K562 (cell line): ENCODE data around the gene MCL1. TPM values are rescaled to one million over a fixed set of nuclear protein-coding genes. Genes with fewer than 3 reads are reported as not detected.

Source experiments
- ATAC-seq: fragments of 200-7000 bp; cut with Tn5 transposase; 3 replicates; pipeline ENCODE4 v1.9.1; 2020; ENCODE audit warnings: moderate library complexity
- BruUV-seq: library from RNA; stranded (reverse); fragments of 400-500 nt; replicated peaks from 2 replicates; lab custom pipeline; 2021; lab: Mats Ljungman, UMichigan
- CTCF ChIA-PET: fragments of 300-600 bp; formaldehyde crosslinking; extraction: SDS; loops from one replicate; lab custom pipeline; 2021; ENCODE audit warnings: low intra/inter-chr PET ratio; lab: Yijun Ruan, JAX
- POLR2A ChIA-PET: fragments of 300-600, 350-650 bp; sonication (Branson Sonifier 250); formaldehyde crosslinking; extraction: SDS; loops from one replicate; lab custom pipeline; 2021; ENCODE audit warnings: antibody characterized with exemption, inconsistent platforms; lab: Yijun Ruan, JAX
- DNase-seq, 4 experiments: peaks; one replicate each; pipeline versions ENCODE4 v3.0.0 to v3.0.0-alpha.2; 2011 to 2018; ENCODE audit warnings: low spot score in 3 of 4, mixed read lengths in 3 of 4; ENCODE audit errors: extremely low read depth in 1 of 4
- FAIRE-seq: peaks from 2 replicates; lab custom pipeline; 2011; peaks lifted over from hg19 to GRCh38; lab: Jason Lieb, UNC
- H2AFZ ChIP-seq: 2 replicates; pipeline ENCODE4 v1.6.0; 2011; ENCODE audit warnings: low read depth, low read length, control low read depth, inconsistent platforms
- H3K27ac ChIP-seq: fragments of 200-600 bp; 3 replicates; pipeline ENCODE4 v1.8.0; 2011; ENCODE audit warnings: low read depth, mild to moderate bottlenecking, control low read depth, inconsistent platforms, low read length, moderate library complexity, mixed read lengths; ENCODE audit errors: extremely low read depth
- H3K27me3 ChIP-seq, 2 experiments: fragments of 300-600 bp in 1 of 2; 2 replicates in 1 of 2; 3 replicates in 1 of 2; pipeline versions ENCODE4 v1.6.0 to v1.8.0; 2011; ENCODE audit warnings: inconsistent platforms in 2 of 2, low read length in 2 of 2, mild to moderate bottlenecking in 1 of 2, mixed read lengths in 1 of 2, moderate library complexity in 1 of 2; ENCODE audit not compliant: control insufficient read depth in 2 of 2, insufficient read depth in 2 of 2
- H3K36me3 ChIP-seq: fragments of 300-600 bp; 3 replicates; pipeline ENCODE4 v1.8.0; 2011; ENCODE audit warnings: mild to moderate bottlenecking, low read length, inconsistent platforms; ENCODE audit not compliant: control insufficient read depth, insufficient read depth
- H3K4me1 ChIP-seq, 2 experiments: fragments of 200-600 bp in 1 of 2; replicated peaks in 1 of 2; 2 replicates in 1 of 2; 3 replicates in 1 of 2; pipeline versions ENCODE4 v1.5.1 to v1.8.0; 2011; ENCODE audit warnings: inconsistent platforms in 2 of 2, low read length in 2 of 2, mild to moderate bottlenecking in 1 of 2, mixed read lengths in 1 of 2, moderate library complexity in 1 of 2; ENCODE audit not compliant: control insufficient read depth in 2 of 2, insufficient read depth in 2 of 2
- H3K4me2 ChIP-seq: 2 replicates; pipeline ENCODE4 v1.6.1; 2011; ENCODE audit warnings: low read length, control low read depth, inconsistent platforms, mixed read lengths; ENCODE audit not compliant: insufficient read depth
- H3K4me3 ChIP-seq: fragments of 200-600 bp; sonication (generic), shearing (Covaris generic); 2 replicates; pipeline ENCODE4 v1.5.1; 2016; ENCODE audit warnings: control low read depth, inconsistent platforms
- H3K79me2 ChIP-seq: fragments of 200-600 bp; 3 replicates; pipeline ENCODE4 v1.8.0; 2011; ENCODE audit warnings: low read length, inconsistent platforms; ENCODE audit not compliant: control insufficient read depth, insufficient read depth
- H3K9ac ChIP-seq, 2 experiments: 2 replicates each; pipeline versions ENCODE4 v1.6.0 to v1.6.1; 2011; ENCODE audit warnings: low read depth in 2 of 2, low read length in 2 of 2, control low read depth in 1 of 2, inconsistent platforms in 1 of 2, mild to moderate bottlenecking in 1 of 2, mixed read lengths in 1 of 2; ENCODE audit not compliant: insufficient read depth in 1 of 2
- H3K9me1 ChIP-seq: one replicate; pipeline ENCODE4 v1.6.0; 2011; ENCODE audit warnings: inconsistent platforms, mild to moderate bottlenecking, low read length, moderate library complexity; ENCODE audit not compliant: control insufficient read depth, insufficient read depth
- H3K9me3 ChIP-seq: replicated peaks from 2 replicates; pipeline ENCODE4 v1.5.1; 2011; ENCODE audit warnings: low read depth, low read length, inconsistent platforms; ENCODE audit not compliant: control insufficient read depth, insufficient read depth
- H4K20me1 ChIP-seq: replicated peaks from 2 replicates; pipeline ENCODE4 v1.6.1; 2011; ENCODE audit warnings: low read length, inconsistent platforms, mixed read lengths; ENCODE audit not compliant: control insufficient read depth, insufficient read depth
- CREB1 ChIP-seq, 2 experiments: sonication (generic) in 1 of 2; formaldehyde crosslinking in 1 of 2; IDR thresholded peaks; 2 replicates each; pipeline versions ENCODE4 v1.6.1 to v1.8.0; 2012 to 2022; ENCODE audit warnings: inconsistent platforms in 1 of 2, mild to moderate bottlenecking in 1 of 2, missing genetic modification reagents in 1 of 2, moderate library complexity in 1 of 2
- MCM5 ChIP-seq: fragments of 450-650 bp; IDR thresholded peaks from 2 replicates; pipeline ENCODE4 v1.6.1; 2016; ENCODE audit warnings: low read depth
- NUFIP1 ChIP-seq: fragments of 450-650 bp; IDR thresholded peaks from 2 replicates; pipeline ENCODE4 v1.6.1; 2018; ENCODE audit not compliant: partially characterized antibody
- USF1 ChIP-seq: sonication (generic); formaldehyde crosslinking; IDR thresholded peaks from 2 replicates; pipeline ENCODE4 v1.9.0; 2022; ENCODE audit warnings: mild to moderate bottlenecking, missing genetic modification reagents
- ZNF23 ChIP-seq: fragments of 250-450 bp; sonication (Bioruptor Pico); IDR thresholded peaks from 2 replicates; pipeline ENCODE4 v1.4.0; 2020; ENCODE audit warnings: mild to moderate bottlenecking
- ZNF699 ChIP-seq: fragments of 250-450 bp; sonication (Bioruptor Pico); IDR thresholded peaks from 2 replicates; pipeline ENCODE4 v1.8.0; 2021; ENCODE audit warnings: mild to moderate bottlenecking, moderate library complexity; ENCODE audit not compliant: insufficient replicate concordance
- WGBS: fragments of 100-300 bp; shearing (Covaris generic); methylation state at CpG from one replicate; pipeline ENCODE4 v1.1.6; 2016; ENCODE audit warnings: low coverage, mixed read lengths; ENCODE audit not compliant: insufficient coverage; ENCODE audit errors: missing lambda C conversion rate; 5-methylcytosine and 5-hydroxymethylcytosine counted together
- in situ Hi-C: fragments of 300-500 bp; cut with MboI; formaldehyde crosslinking; loops from 4 replicates; pipeline ENCODE4 v1.15.0; 2018; ENCODE audit warnings: inconsistent platforms, mixed read lengths
- intact Hi-C: fragments of 100-400 bp; cut with micrococcal nuclease; formaldehyde crosslinking; loops from 2 replicates; pipeline ENCODE4 v1.14.2; 2022
- polyA plus RNA-seq, 8 experiments: library from polyadenylated mRNA; depleted of rRNA in 4 of 8; stranded (reverse) in 5 of 8; unstranded in 3 of 8; fragments of >200 nt; fragmentation: Nextera tagmentation in 2 of 8; fragmentation: Illumina TruSeq in 1 of 8; extraction: Ambion mirVana in 2 of 8; extraction: Trizol in 1 of 8; gene quantifications; 2 replicates each; pipeline versions ENCODE4 v1.2.1 to v1.2.3, GENCODE V29; 2011 to 2014; ENCODE audit warnings: inconsistent platforms in 1 of 8, missing spikeins in 1 of 8
- total RNA-seq, 7 experiments: library from RNA; depleted of rRNA in 6 of 7; stranded (reverse); fragments of >200 nt in 6 of 7; fragmentation: Illumina TruSeq in 2 of 7; extraction: Trizol in 2 of 7; gene quantifications; 2 replicates each; pipeline versions ENCODE4 v1.2.1 to v1.2.3, GENCODE V29; 2011 to 2021; ENCODE audit warnings: low replicate concordance in 1 of 7
- TF ChIP-seq, protein P1 (sequence below): fragments of 200-800 bp; sonication (Bioruptor generic); IDR thresholded peaks from 2 replicates; pipeline ENCODE4 v1.6.1; 2016; ENCODE audit warnings: missing genetic modification characterization, missing compliant biosample characterization
- TF ChIP-seq, protein P2 (sequence below): sonication (generic); formaldehyde crosslinking; IDR thresholded peaks from 2 replicates; pipeline ENCODE4 v1.8.1; 2023; ENCODE audit warnings: mild to moderate bottlenecking, missing genetic modification reagents, moderate library complexity
- TF ChIP-seq, protein P3 (sequence below): fragments of 250-450 bp; sonication (Bioruptor Pico); IDR thresholded peaks from 2 replicates; pipeline ENCODE4 v1.4.0; 2020

The MCL1 gene
- total and polyA plus RNA-seq, 9 of the 15 experiments (the other 6 are each of a cell fraction or from before 2014, with no cell fraction given): 27.1 to 224 (median 138) TPM

- POLR2A ChIA-PET: interaction anchor here (0.8 kb wide), 1 partner anchor 38 kb away, joined by 3 read pairs; no protein-coding TSS in a partner anchor
- H3K79me2 ChIP-seq: peaks cover 30% of the 10 kb centered on the region
- TF ChIP-seq ZNF23 (CRISPR knock-in tag) (no peak), ZNF699 (CRISPR knock-in tag) (no peak), NUFIP1 (no peak), USF1 (CRISPR knock-in tag) (no peak), CREB1 (IDR thresholded peaks at IDR 0.05) (no peak), CREB1 (CRISPR knock-in tag; IDR thresholded peaks at IDR 0.05) (no peak), MCM5 (no peak)
- TF ChIP-seq, protein P1, sequence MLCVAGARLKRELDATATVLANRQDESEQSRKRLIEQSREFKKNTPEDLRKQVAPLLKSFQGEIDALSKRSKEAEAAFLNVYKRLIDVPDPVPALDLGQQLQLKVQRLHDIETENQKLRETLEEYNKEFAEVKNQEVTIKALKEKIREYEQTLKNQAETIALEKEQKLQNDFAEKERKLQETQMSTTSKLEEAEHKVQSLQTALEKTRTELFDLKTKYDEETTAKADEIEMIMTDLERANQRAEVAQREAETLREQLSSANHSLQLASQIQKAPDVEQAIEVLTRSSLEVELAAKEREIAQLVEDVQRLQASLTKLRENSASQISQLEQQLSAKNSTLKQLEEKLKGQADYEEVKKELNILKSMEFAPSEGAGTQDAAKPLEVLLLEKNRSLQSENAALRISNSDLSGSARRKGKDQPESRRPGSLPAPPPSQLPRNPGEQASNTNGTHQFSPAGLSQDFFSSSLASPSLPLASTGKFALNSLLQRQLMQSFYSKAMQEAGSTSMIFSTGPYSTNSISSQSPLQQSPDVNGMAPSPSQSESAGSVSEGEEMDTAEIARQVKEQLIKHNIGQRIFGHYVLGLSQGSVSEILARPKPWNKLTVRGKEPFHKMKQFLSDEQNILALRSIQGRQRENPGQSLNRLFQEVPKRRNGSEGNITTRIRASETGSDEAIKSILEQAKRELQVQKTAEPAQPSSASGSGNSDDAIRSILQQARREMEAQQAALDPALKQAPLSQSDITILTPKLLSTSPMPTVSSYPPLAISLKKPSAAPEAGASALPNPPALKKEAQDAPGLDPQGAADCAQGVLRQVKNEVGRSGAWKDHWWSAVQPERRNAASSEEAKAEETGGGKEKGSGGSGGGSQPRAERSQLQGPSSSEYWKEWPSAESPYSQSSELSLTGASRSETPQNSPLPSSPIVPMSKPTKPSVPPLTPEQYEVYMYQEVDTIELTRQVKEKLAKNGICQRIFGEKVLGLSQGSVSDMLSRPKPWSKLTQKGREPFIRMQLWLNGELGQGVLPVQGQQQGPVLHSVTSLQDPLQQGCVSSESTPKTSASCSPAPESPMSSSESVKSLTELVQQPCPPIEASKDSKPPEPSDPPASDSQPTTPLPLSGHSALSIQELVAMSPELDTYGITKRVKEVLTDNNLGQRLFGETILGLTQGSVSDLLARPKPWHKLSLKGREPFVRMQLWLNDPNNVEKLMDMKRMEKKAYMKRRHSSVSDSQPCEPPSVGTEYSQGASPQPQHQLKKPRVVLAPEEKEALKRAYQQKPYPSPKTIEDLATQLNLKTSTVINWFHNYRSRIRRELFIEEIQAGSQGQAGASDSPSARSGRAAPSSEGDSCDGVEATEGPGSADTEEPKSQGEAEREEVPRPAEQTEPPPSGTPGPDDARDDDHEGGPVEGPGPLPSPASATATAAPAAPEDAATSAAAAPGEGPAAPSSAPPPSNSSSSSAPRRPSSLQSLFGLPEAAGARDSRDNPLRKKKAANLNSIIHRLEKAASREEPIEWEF (CRISPR knock-in tag): no peak
- TF ChIP-seq, protein P2, sequence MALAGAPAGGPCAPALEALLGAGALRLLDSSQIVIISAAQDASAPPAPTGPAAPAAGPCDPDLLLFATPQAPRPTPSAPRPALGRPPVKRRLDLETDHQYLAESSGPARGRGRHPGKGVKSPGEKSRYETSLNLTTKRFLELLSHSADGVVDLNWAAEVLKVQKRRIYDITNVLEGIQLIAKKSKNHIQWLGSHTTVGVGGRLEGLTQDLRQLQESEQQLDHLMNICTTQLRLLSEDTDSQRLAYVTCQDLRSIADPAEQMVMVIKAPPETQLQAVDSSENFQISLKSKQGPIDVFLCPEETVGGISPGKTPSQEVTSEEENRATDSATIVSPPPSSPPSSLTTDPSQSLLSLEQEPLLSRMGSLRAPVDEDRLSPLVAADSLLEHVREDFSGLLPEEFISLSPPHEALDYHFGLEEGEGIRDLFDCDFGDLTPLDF (CRISPR knock-in tag): no peak
- TF ChIP-seq, protein P3, sequence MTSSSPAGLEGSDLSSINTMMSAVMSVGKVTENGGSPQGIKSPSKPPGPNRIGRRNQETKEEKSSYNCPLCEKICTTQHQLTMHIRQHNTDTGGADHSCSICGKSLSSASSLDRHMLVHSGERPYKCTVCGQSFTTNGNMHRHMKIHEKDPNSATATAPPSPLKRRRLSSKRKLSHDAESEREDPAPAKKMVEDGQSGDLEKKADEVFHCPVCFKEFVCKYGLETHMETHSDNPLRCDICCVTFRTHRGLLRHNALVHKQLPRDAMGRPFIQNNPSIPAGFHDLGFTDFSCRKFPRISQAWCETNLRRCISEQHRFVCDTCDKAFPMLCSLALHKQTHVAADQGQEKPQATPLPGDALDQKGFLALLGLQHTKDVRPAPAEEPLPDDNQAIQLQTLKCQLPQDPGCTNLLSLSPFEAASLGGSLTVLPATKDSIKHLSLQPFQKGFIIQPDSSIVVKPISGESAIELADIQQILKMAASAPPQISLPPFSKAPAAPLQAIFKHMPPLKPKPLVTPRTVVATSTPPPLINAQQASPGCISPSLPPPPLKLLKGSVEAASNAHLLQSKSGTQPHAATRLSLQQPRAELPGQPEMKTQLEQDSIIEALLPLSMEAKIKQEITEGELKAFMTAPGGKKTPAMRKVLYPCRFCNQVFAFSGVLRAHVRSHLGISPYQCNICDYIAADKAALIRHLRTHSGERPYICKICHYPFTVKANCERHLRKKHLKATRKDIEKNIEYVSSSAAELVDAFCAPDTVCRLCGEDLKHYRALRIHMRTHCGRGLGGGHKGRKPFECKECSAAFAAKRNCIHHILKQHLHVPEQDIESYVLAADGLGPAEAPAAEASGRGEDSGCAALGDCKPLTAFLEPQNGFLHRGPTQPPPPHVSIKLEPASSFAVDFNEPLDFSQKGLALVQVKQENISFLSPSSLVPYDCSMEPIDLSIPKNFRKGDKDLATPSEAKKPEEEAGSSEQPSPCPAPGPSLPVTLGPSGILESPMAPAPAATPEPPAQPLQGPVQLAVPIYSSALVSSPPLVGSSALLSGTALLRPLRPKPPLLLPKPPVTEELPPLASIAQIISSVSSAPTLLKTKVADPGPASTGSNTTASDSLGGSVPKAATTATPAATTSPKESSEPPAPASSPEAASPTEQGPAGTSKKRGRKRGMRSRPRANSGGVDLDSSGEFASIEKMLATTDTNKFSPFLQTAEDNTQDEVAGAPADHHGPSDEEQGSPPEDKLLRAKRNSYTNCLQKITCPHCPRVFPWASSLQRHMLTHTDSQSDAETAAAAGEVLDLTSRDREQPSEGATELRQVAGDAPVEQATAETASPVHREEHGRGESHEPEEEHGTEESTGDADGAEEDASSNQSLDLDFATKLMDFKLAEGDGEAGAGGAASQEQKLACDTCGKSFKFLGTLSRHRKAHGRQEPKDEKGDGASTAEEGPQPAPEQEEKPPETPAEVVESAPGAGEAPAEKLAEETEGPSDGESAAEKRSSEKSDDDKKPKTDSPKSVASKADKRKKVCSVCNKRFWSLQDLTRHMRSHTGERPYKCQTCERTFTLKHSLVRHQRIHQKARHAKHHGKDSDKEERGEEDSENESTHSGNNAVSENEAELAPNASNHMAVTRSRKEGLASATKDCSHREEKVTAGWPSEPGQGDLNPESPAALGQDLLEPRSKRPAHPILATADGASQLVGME (CRISPR knock-in tag): no peak
Observed at GRCh38 chr1:150582371-150582770, 3.0 kb upstream of the MCL1 start.

More at GRCh38 chr1:150582371-150582770, 3.0 kb upstream of the MCL1 start:
- Histone ChIP-seq H3K9ac (no peak overlapping the region), H3K4me2 (no peak overlapping the region), H4K20me1 (peaks cover 17% of the 10 kb centered on the region), H3K4me3 (no peak overlapping the region), H3K27me3 (no peaks in the 10 kb centered on the region), H2AFZ (no peak overlapping the region), H3K27ac (no peak overlapping the region), H3K4me1 (peaks cover 5 to 10% of the 10 kb centered on the region in 2 experiments; a peak in 4 of 5 replicates), H3K36me3 (peaks cover 16% of the 10 kb centered on the region), H3K9me1 (no peaks in the 10 kb centered on the region), H3K9me3 (no peaks in the 10 kb centered on the region)
- WGBS: 88% methylated on average over 2 of the region's 2 CpGs
- intact Hi-C loops (no loop called here), in situ Hi-C loops (no loop called here)
- no TSS peak for BruUV-seq
- no peak for FAIRE-seq
- DNase-seq: no peak
- CTCF ChIA-PET: no interaction called here
- no peak for ATAC-seq
